ENCODE data around the gene ELANE.

GRCh38 chr19:867301-867793, 15.2 kb downstream of the ELANE start:
- TF ChIP-seq, protein P1, sequence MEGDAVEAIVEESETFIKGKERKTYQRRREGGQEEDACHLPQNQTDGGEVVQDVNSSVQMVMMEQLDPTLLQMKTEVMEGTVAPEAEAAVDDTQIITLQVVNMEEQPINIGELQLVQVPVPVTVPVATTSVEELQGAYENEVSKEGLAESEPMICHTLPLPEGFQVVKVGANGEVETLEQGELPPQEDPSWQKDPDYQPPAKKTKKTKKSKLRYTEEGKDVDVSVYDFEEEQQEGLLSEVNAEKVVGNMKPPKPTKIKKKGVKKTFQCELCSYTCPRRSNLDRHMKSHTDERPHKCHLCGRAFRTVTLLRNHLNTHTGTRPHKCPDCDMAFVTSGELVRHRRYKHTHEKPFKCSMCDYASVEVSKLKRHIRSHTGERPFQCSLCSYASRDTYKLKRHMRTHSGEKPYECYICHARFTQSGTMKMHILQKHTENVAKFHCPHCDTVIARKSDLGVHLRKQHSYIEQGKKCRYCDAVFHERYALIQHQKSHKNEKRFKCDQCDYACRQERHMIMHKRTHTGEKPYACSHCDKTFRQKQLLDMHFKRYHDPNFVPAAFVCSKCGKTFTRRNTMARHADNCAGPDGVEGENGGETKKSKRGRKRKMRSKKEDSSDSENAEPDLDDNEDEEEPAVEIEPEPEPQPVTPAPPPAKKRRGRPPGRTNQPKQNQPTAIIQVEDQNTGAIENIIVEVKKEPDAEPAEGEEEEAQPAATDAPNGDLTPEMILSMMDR (IDR thresholded peaks at IDR 0.05), result no peak
- TF ChIP-seq ZFX (IDR thresholded peaks at IDR 0.05; ENCODE audit: borderline replicate concordance), result no peak

Measured in 22Rv1 (cell line).